Stimulated activated naive CD4-positive, alpha-beta T cell (primary cell): Measurements from ENCODE around the gene TECTA.

ENCODE experiments used
- DNase-seq, 6 experiments: peaks; one replicate each; lab custom pipeline; 2025; lab: John Stamatoyannopoulos, UW

Gene TECTA

GRCh38 chr11:121100943-121101342 lies at the start of gene TECTA:
Gene TECTA (plus strand): TSS chr11:121101243. CDS start chr11:121102666, 1,423 bp downstream.
- DNase-seq = no peak

- DNase-seq = no peak
These were observed 47.8 kb upstream of the TECTA start for GRCh38 chr11:121053244-121053643.

- no peak for DNase-seq
These were observed 46.8 kb upstream of the TECTA start for GRCh38 chr11:121054266-121054665.

- no peak for DNase-seq
These were observed 46.0 kb upstream of the TECTA start for GRCh38 chr11:121055076-121055475.

- DNase-seq = no peak
These were observed 43.1 kb upstream of the TECTA start for GRCh38 chr11:121057922-121058321.

GRCh38 chr11:121058941-121059340 lies 42.1 kb upstream of the TECTA start:
- DNase-seq = no peak

GRCh38 chr11:121059605-121060004 lies 41.4 kb upstream of the TECTA start:
- DNase-seq = no peak

- DNase-seq = no peak
These were observed 37.3 kb upstream of the TECTA start for GRCh38 chr11:121063728-121064127.

GRCh38 chr11:121066623-121067022 lies 34.4 kb upstream of the TECTA start:
- no peak for DNase-seq

- no peak for DNase-seq
These were observed 34.0 kb upstream of the TECTA start for GRCh38 chr11:121067026-121067425.

GRCh38 chr11:121067453-121067852 lies 33.6 kb upstream of the TECTA start:
- DNase-seq = no peak

GRCh38 chr11:121067962-121068647 lies 32.9 kb upstream of the TECTA start:
- no peak for DNase-seq

GRCh38 chr11:121068787-121069186 lies 32.3 kb upstream of the TECTA start:
- no peak for DNase-seq

- DNase-seq = no peak
These were observed 29.8 kb upstream of the TECTA start for GRCh38 chr11:121070951-121071845.

GRCh38 chr11:121071846-121072450 lies 29.1 kb upstream of the TECTA start:
- DNase-seq = no peak

- no peak for DNase-seq
These were observed 19.7 kb upstream of the TECTA start for GRCh38 chr11:121081321-121081720.

- DNase-seq = no peak
These were observed 18.8 kb upstream of the TECTA start for GRCh38 chr11:121082219-121082618.

GRCh38 chr11:121082670-121083069 lies 18.4 kb upstream of the TECTA start:
- no peak for DNase-seq

GRCh38 chr11:121086866-121087265 lies 14.2 kb upstream of the TECTA start:
- DNase-seq = no peak

- DNase-seq = no peak
These were observed 11.5 kb upstream of the TECTA start for GRCh38 chr11:121089566-121089965.

- no peak for DNase-seq
These were observed 10.8 kb upstream of the TECTA start for GRCh38 chr11:121090145-121090721.

- no peak for DNase-seq
These were observed 9.4 kb upstream of the TECTA start for GRCh38 chr11:121091492-121092152.
